Panc1 (cell line): Measurements from ENCODE around the gene PCNX1. TPM values are rescaled to one million over a fixed set of nuclear protein-coding genes. Genes with fewer than 3 reads are reported as not detected.

Experiments
- ATAC-seq: fragments of 200-7000 bp; cut with Tn5 transposase; 2 replicates; pipeline ENCODE4 v1.9.1; 2020; ENCODE audit warnings: mild to moderate bottlenecking, moderate library complexity
- BruUV-seq: library from RNA; stranded (reverse); fragments of 400-500 nt; replicated peaks from 2 replicates; lab custom pipeline; 2021; lab: Mats Ljungman, UMichigan
- CTCF ChIA-PET: fragments of 300-600 bp; sonication (Branson Sonifier 250); formaldehyde crosslinking; loops from one replicate; lab custom pipeline; 2022; ENCODE audit warnings: antibody characterized with exemption; lab: Charles Lee
- POLR2A ChIA-PET: fragments of 300-600 bp; sonication (Branson Sonifier 250); formaldehyde crosslinking; loops from one replicate; lab custom pipeline; 2022; ENCODE audit warnings: antibody characterized with exemption; lab: Charles Lee
- DNase-seq: peaks from one replicate; pipeline ENCODE4 v3.0.0-alpha.2; 2010; ENCODE audit warnings: low read depth, low spot score
- H3K27ac ChIP-seq: 2 replicates; pipeline ENCODE4 v1.5.1; 2011; ENCODE audit warnings: mild to moderate bottlenecking, low read length, inconsistent platforms
- H3K27me3 ChIP-seq: fragments of 200-500 bp; sonication (Bioruptor generic); 2 replicates; pipeline ENCODE4 v1.6.0; 2014; ENCODE audit warnings: low read length, inconsistent platforms; ENCODE audit not compliant: control insufficient read depth, insufficient read depth
- H3K36me3 ChIP-seq: fragments of 200-500 bp; sonication (Bioruptor generic); 2 replicates; pipeline ENCODE4 v1.5.1; 2014; ENCODE audit warnings: inconsistent platforms, mild to moderate bottlenecking, low read length, moderate library complexity; ENCODE audit not compliant: control insufficient read depth, insufficient read depth
- H3K4me1 ChIP-seq: 2 replicates; pipeline ENCODE4 v1.5.1; 2011; ENCODE audit warnings: inconsistent platforms, mild to moderate bottlenecking, low read length, moderate library complexity; ENCODE audit not compliant: control insufficient read depth, insufficient read depth
- H3K4me3 ChIP-seq, 2 experiments: 2 replicates each; pipeline ENCODE4 v1.5.1; 2011 to 2012; ENCODE audit warnings: low read depth in 2 of 2, low read length in 2 of 2, mild to moderate bottlenecking in 2 of 2, inconsistent platforms in 1 of 2, moderate library complexity in 1 of 2
- H3K9me3 ChIP-seq: fragments of 200-500 bp; sonication (Bioruptor generic); 2 replicates; pipeline ENCODE4 v1.5.1; 2014; ENCODE audit warnings: low read depth, mild to moderate bottlenecking, inconsistent platforms, low read length, moderate library complexity; ENCODE audit not compliant: control insufficient read depth, insufficient read depth
- POLR2AphosphoS5 ChIP-seq: IDR thresholded peaks from 2 replicates; pipeline ENCODE4 v1.6.1; 2012; ENCODE audit warnings: mild to moderate bottlenecking, low read depth, low read length, moderate library complexity
- REST ChIP-seq, 2 experiments: IDR thresholded peaks; 2 replicates each; pipeline ENCODE4 v1.6.1; 2011 to 2012; ENCODE audit warnings: low read depth in 2 of 2, control low read depth in 1 of 2, low read length in 1 of 2, mild to moderate bottlenecking in 1 of 2, moderate library complexity in 1 of 2; ENCODE audit not compliant: insufficient read depth in 1 of 2
- SIN3A ChIP-seq: IDR thresholded peaks from 2 replicates; pipeline ENCODE4 v1.6.1; 2012; ENCODE audit warnings: low read depth, mild to moderate bottlenecking, low read length, moderate library complexity, borderline replicate concordance; ENCODE audit not compliant: insufficient read depth
- TCF7L2 ChIP-seq: IDR thresholded peaks from 2 replicates; pipeline ENCODE4 v1.6.1; 2011; ENCODE audit warnings: mild to moderate bottlenecking, low read depth, low read length, inconsistent platforms
- in situ Hi-C: cut with HindIII; loops from 2 replicates; pipeline ENCODE4 v1.10.0; 2016; ENCODE audit warnings: low sequenced_read_pairs, low pct_unique_long_range_greater_than_20kb
- intact Hi-C: fragments of 100-400 bp; cut with micrococcal nuclease; formaldehyde crosslinking; loops from one replicate; pipeline ENCODE4 v1.10.0; 2022; ENCODE audit not compliant: unreplicated experiment
- total RNA-seq: library from RNA; stranded (reverse); gene quantifications from one replicate; pipeline ENCODE4 v1.2.1, GENCODE V29; 2021; ENCODE audit not compliant: unreplicated experiment
- TF ChIP-seq, protein P1 (sequence below): fragments of 450-650 bp; IDR thresholded peaks from 2 replicates; pipeline ENCODE4 v1.5.1; 2017; ENCODE audit warnings: mild to moderate bottlenecking

Gene PCNX1
- total RNA-seq, 1 experiment from 2014 or later: 30.5 TPM

GRCh38 chr14:70919774-70920173, 12.5 kb downstream of the PCNX1 start:
- intact Hi-C loops: no loop called here
- Histone ChIP-seq H3K36me3 (no peaks in the 10 kb centered on the region), H3K9me3 (no peaks in the 10 kb centered on the region), H3K4me1 (peaks cover 7% of the 10 kb centered on the region; the same call in 1 of the 2 replicates), H3K27ac (no peak overlapping the region), H3K4me3 (no peak overlapping the region), H3K27me3 (no peaks in the 10 kb centered on the region)
- in situ Hi-C loops: no loop called here
- BruUV-seq: no TSS peak
- DNase-seq (no peak), ATAC-seq (no peak)
- TF ChIP-seq SIN3A (no peak), REST (IDR thresholded peaks at IDR 0.05; ENCODE audit: insufficient read depth in 1 of 2, low read depth in 2 of 2, low read length in 1 of 2) (no peak), POLR2AphosphoS5 (no peak), TCF7L2 (no peak)
- TF ChIP-seq, protein P1, sequence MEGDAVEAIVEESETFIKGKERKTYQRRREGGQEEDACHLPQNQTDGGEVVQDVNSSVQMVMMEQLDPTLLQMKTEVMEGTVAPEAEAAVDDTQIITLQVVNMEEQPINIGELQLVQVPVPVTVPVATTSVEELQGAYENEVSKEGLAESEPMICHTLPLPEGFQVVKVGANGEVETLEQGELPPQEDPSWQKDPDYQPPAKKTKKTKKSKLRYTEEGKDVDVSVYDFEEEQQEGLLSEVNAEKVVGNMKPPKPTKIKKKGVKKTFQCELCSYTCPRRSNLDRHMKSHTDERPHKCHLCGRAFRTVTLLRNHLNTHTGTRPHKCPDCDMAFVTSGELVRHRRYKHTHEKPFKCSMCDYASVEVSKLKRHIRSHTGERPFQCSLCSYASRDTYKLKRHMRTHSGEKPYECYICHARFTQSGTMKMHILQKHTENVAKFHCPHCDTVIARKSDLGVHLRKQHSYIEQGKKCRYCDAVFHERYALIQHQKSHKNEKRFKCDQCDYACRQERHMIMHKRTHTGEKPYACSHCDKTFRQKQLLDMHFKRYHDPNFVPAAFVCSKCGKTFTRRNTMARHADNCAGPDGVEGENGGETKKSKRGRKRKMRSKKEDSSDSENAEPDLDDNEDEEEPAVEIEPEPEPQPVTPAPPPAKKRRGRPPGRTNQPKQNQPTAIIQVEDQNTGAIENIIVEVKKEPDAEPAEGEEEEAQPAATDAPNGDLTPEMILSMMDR: no peak
- CTCF ChIA-PET: no interaction called here
- POLR2A ChIA-PET: no interaction called here

GRCh38 chr14:70920608-70921007, 13.3 kb downstream of the PCNX1 start:
- DNase-seq: no peak
- intact Hi-C loops (no loop called here), in situ Hi-C loops (no loop called here)
- Histone ChIP-seq H3K27me3 (no peaks in the 10 kb centered on the region), H3K9me3 (no peaks in the 10 kb centered on the region), H3K4me1 (peaks cover 7% of the 10 kb centered on the region; the same call in 1 of the 2 replicates), H3K27ac (no peak overlapping the region), H3K36me3 (no peaks in the 10 kb centered on the region), H3K4me3 (no peak overlapping the region)
- ChIA-PET CTCF (no interaction called here), POLR2A (no interaction called here)
- no TSS peak for BruUV-seq
- no peak for ATAC-seq
- no peak for TF ChIP-seq TCF7L2
- TF ChIP-seq REST (IDR thresholded peaks at IDR 0.05; ENCODE audit: insufficient read depth in 1 of 2, low read depth in 2 of 2, low read length in 1 of 2): no peak
- TF ChIP-seq, protein P1: no peak
- no peak for TF ChIP-seq POLR2AphosphoS5
- TF ChIP-seq SIN3A: no peak
